HUES64 (cell line): ENCODE data around the gene RAP1B.

Experiments
- H3K27ac ChIP-seq: 2 replicates; pipeline ENCODE4 v1.7.0; 2013; ENCODE audit warnings: low read depth, low read length, inconsistent platforms
- H3K27me3 ChIP-seq: 2 replicates; pipeline ENCODE4 v1.6.1; 2013; ENCODE audit warnings: mild to moderate bottlenecking, low read length; ENCODE audit not compliant: insufficient read depth
- H3K36me3 ChIP-seq: 2 replicates; pipeline ENCODE4 v1.6.1; 2013; ENCODE audit warnings: mild to moderate bottlenecking, low read length; ENCODE audit not compliant: insufficient read depth
- H3K4me1 ChIP-seq: 2 replicates; pipeline ENCODE4 v1.6.1; 2013; ENCODE audit warnings: mild to moderate bottlenecking, low read length, moderate library complexity; ENCODE audit not compliant: insufficient read depth
- H3K4me3 ChIP-seq: 2 replicates; pipeline ENCODE4 v1.5.1; 2013; ENCODE audit warnings: mild to moderate bottlenecking, low read length, moderate library complexity
- H3K9ac ChIP-seq: 2 replicates; pipeline ENCODE4 v1.6.1; 2013; ENCODE audit warnings: mild to moderate bottlenecking, low read depth, low read length
- H3K9me3 ChIP-seq: 2 replicates; pipeline ENCODE4 v1.6.1; 2013; ENCODE audit warnings: low read depth, low read length; ENCODE audit not compliant: insufficient read depth
- WGBS: fragments of 150-250, 120-280 bp; methylation state at CpG from one replicate; pipeline ENCODE4 v1.1.7; 2013; ENCODE audit warnings: missing lambda C conversion rate; 5-methylcytosine and 5-hydroxymethylcytosine counted together

Gene RAP1B

GRCh38 chr12:68622250-68622649, 11.6 kb downstream of the RAP1B start:
- H3K9me3 ChIP-seq = 0 out of 2 replicates have a peak, but pooled peaks cover 3% of the 10 kb centered on the region
- no peak overlapping the region for H3K9ac ChIP-seq
- no peaks in the 10 kb centered on the region for H3K27me3 ChIP-seq
- 91% methylated on average over 1 of the region's 1 CpG for WGBS
- H3K27ac ChIP-seq = no peak overlapping the region
- H3K4me3 ChIP-seq = no peak overlapping the region
- H3K36me3 ChIP-seq = peaks cover 20% of the 10 kb centered on the region
- peaks cover 26% of the 10 kb centered on the region for H3K4me1 ChIP-seq

- Histone ChIP-seq H3K4me3 (no peak overlapping the region), H3K27me3 (no peaks in the 10 kb centered on the region), H3K36me3 (peaks cover 28% of the 10 kb centered on the region), H3K4me1 (peaks cover 25% of the 10 kb centered on the region), H3K9me3 (0 out of 2 replicates have a peak, but pooled peaks cover 7% of the 10 kb centered on the region), H3K9ac (no peak overlapping the region), H3K27ac (no peak overlapping the region)
Observed at GRCh38 chr12:68623059-68623458, 12.4 kb downstream of the RAP1B start.

GRCh38 chr12:68623984-68624383, 13.3 kb downstream of the RAP1B start:
- no peak overlapping the region for H3K27ac ChIP-seq
- 97% methylated on average over 1 of the region's 1 CpG for WGBS
- no peak overlapping the region for H3K4me3 ChIP-seq
- 0 out of 2 replicates have a peak, but pooled peaks cover 7% of the 10 kb centered on the region for H3K9me3 ChIP-seq
- H3K9ac ChIP-seq = no peak overlapping the region
- peaks cover 29% of the 10 kb centered on the region for H3K36me3 ChIP-seq
- H3K4me1 ChIP-seq = peaks cover 25% of the 10 kb centered on the region
- no peaks in the 10 kb centered on the region for H3K27me3 ChIP-seq

- 0 out of 2 replicates have a peak, but pooled peaks cover 7% of the 10 kb centered on the region for H3K9me3 ChIP-seq
- H3K4me1 ChIP-seq = peaks cover 22% of the 10 kb centered on the region
- H3K27ac ChIP-seq = no peak overlapping the region
- no peak overlapping the region for H3K9ac ChIP-seq
- no peak overlapping the region for H3K4me3 ChIP-seq
- 95% methylated on average over 2 of the region's 2 CpGs for WGBS
- no peaks in the 10 kb centered on the region for H3K27me3 ChIP-seq
- peaks cover 29% of the 10 kb centered on the region for H3K36me3 ChIP-seq
Observed at GRCh38 chr12:68624933-68625332, 14.2 kb downstream of the RAP1B start.

- Histone ChIP-seq H3K9me3 (0 out of 2 replicates have a peak, but pooled peaks cover 7% of the 10 kb centered on the region), H3K27me3 (no peaks in the 10 kb centered on the region), H3K9ac (no peak overlapping the region), H3K36me3 (peaks cover 29% of the 10 kb centered on the region), H3K4me3 (no peak overlapping the region), H3K27ac (no peak overlapping the region), H3K4me1 (no peaks in the 10 kb centered on the region; the same call in 1 of the 2 replicates)
- 97% methylated on average over 2 of the region's 3 CpGs for WGBS
Observed at GRCh38 chr12:68627673-68628319, 17.1 kb downstream of the RAP1B start.

- H3K4me1 ChIP-seq = no peaks in the 10 kb centered on the region
- H3K4me3 ChIP-seq = no peak overlapping the region
- peaks cover 29% of the 10 kb centered on the region for H3K36me3 ChIP-seq
- no peak overlapping the region for H3K9ac ChIP-seq
- no peak overlapping the region for H3K27ac ChIP-seq
- H3K9me3 ChIP-seq = 0 out of 2 replicates have a peak, but pooled peaks cover 7% of the 10 kb centered on the region
- no peaks in the 10 kb centered on the region for H3K27me3 ChIP-seq
Observed at GRCh38 chr12:68628698-68629097, 18.0 kb downstream of the RAP1B start.

- Histone ChIP-seq H3K27me3 (no peaks in the 10 kb centered on the region), H3K36me3 (peaks cover 23% of the 10 kb centered on the region), H3K9ac (no peak overlapping the region), H3K4me1 (no peaks in the 10 kb centered on the region; the same call in 1 of the 2 replicates), H3K27ac (no peak overlapping the region), H3K4me3 (no peak overlapping the region), H3K9me3 (0 out of 2 replicates have a peak, but pooled peaks cover 7% of the 10 kb centered on the region)
Observed at GRCh38 chr12:68630050-68630449, 19.4 kb downstream of the RAP1B start.

- Histone ChIP-seq H3K9ac (no peak overlapping the region), H3K4me1 (no peaks in the 10 kb centered on the region; the same call in 1 of the 2 replicates)
Observed at GRCh38 chr12:68630598-68630997, 19.9 kb downstream of the RAP1B start.

GRCh38 chr12:68631227-68631626, 20.5 kb downstream of the RAP1B start:
- Histone ChIP-seq H3K27ac (no peak overlapping the region), H3K4me1 (no peaks in the 10 kb centered on the region; the same call in 1 of the 2 replicates), H3K4me3 (no peak overlapping the region), H3K9ac (no peak overlapping the region), H3K27me3 (no peaks in the 10 kb centered on the region), H3K9me3 (0 out of 2 replicates have a peak, but pooled peaks cover 7% of the 10 kb centered on the region), H3K36me3 (peaks cover 18% of the 10 kb centered on the region)
- WGBS = 94% methylated on average over 2 of the region's 3 CpGs

More at GRCh38 chr12:68630598-68630997, 19.9 kb downstream of the RAP1B start:
- H3K4me3 ChIP-seq = no peak overlapping the region
- WGBS = 92% methylated on average over 7 of the region's 7 CpGs
- no peaks in the 10 kb centered on the region for H3K27me3 ChIP-seq
- H3K27ac ChIP-seq = no peak overlapping the region
- peaks cover 18% of the 10 kb centered on the region for H3K36me3 ChIP-seq
- H3K9me3 ChIP-seq = 0 out of 2 replicates have a peak, but pooled peaks cover 7% of the 10 kb centered on the region

- peaks cover 7% of the 10 kb centered on the region for H3K36me3 ChIP-seq
Observed at GRCh38 chr12:68632486-68632885, 21.8 kb downstream of the RAP1B start.

GRCh38 chr12:68633614-68634558, 23.2 kb downstream of the RAP1B start:
- Histone ChIP-seq H3K27ac (no peak overlapping the region), H3K9me3 (no peaks in the 10 kb centered on the region), H3K4me3 (no peak overlapping the region), H3K27me3 (no peaks in the 10 kb centered on the region), H3K9ac (no peak overlapping the region), H3K36me3 (no peaks in the 10 kb centered on the region), H3K4me1 (no peaks in the 10 kb centered on the region; the same call in 1 of the 2 replicates)
- WGBS = 97% methylated on average over 8 of the region's 9 CpGs

More at GRCh38 chr12:68632486-68632885, 21.8 kb downstream of the RAP1B start:
- Histone ChIP-seq H3K4me3 (no peak overlapping the region), H3K4me1 (no peaks in the 10 kb centered on the region; the same call in 1 of the 2 replicates), H3K27me3 (no peaks in the 10 kb centered on the region), H3K9me3 (0 out of 2 replicates have a peak, but pooled peaks cover 2% of the 10 kb centered on the region), H3K27ac (no peak overlapping the region), H3K9ac (no peak overlapping the region)
